ENCODE measurements around the gene VPS29. TPM values are rescaled to one million over a fixed set of nuclear protein-coding genes. Genes with fewer than 3 reads are reported as not detected.
A peak's percentile ranks its signal among the peaks of the same experiment; 100 is the strongest.

VPS29 gene
- total RNA-seq, 1 donor from 2014 or later: 120 TPM

DNA sequence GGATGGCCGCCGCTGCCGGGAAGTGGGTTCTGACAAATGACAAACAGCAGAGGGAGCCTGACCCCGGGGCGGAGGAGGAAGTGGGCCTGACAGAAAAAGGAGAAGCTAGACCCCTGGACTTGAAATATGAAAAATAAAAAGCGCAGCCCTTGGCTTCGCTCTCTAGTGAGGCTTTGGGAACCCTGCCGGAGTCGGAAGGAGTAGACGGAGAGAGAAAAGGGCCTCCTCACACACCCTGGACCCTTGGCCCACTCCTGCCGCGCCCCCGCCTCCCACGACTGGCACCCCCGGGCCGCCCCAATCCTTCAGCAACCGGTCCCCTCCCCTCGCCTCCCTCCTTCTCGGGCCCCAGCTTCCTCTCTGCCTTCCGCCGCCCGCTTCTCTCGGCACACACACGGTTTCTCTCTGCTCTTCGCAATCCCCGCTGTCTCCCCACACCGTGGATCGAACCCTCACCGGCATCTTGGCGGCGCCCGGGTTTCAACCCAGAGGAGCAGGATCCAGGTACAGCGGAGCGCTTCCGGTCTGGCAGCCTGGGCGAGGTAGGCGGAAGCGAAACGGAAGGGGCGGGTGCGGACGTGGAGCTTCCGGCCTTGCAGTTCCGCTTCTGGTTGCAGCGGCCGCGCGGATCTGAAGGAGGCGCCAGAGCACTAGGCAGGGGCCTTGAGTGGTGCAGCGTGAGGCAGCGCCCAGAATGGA lies 52.0 kb downstream of the VPS29 start, which contains the start of gene ARPC3:
ARPC3 (minus strand) TSS at position 539 of the 699 bp plus-strand sequence; CDS start at position 462, 77 bp downstream.
- peak; percentile 96 for DNase-seq (ENCODE audit: low spot score)

DNA sequence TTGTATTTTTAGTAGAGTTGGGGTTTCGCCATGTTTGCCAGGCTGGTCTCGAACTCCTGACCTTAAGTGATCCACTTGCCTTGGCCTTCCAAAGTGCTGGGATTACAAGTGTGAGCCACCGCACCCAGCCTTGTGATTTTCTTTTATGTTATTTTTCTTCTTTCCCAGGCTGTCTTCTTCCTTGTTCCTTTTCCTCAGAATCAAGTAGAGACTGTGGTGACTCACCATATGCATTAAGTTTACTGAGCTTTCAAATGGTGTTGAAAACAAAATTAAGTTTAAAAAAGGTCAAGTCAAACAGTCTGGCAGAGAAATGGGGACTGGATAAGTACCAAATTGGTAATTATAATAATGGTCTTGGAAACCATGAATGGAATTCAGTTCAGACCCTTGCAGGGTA lies 57.5 kb downstream of the VPS29 start:
- no peak for DNase-seq (ENCODE audit: low spot score)

Other genes with a start within 250 kb of the VPS29 start
- 357 TPM for gene ATP2A2, start 220.9 kb downstream of the VPS29 start, total RNA-seq
- gene ANAPC7, start 98.4 kb downstream of the VPS29 start, total RNA-seq: 104 TPM
- 250 TPM for gene ARPC3, start 51.8 kb downstream of the VPS29 start, total RNA-seq
- 20.3 TPM for gene GPN3, start 33.9 kb downstream of the VPS29 start, total RNA-seq
- gene FAM216A, start 33.3 kb downstream of the VPS29 start, total RNA-seq: 4.2 TPM
- gene RAD9B, start 220 bp upstream of the VPS29 start, total RNA-seq: 0.57 TPM
- gene PPTC7, start 81.2 kb upstream of the VPS29 start, total RNA-seq: 26.1 TPM
- 50.0 TPM for gene TCTN1, start 112.0 kb upstream of the VPS29 start, total RNA-seq
- gene HVCN1, start 187.0 kb upstream of the VPS29 start, total RNA-seq: 4.2 TPM
- 107 TPM for gene PPP1CC, start 240.8 kb upstream of the VPS29 start, total RNA-seq

Measured in ureter (tissue), 1 donor.